Spleen (tissue), 11 donors: ENCODE measurements around the gene HBZ. TPM values are rescaled to one million over a fixed set of nuclear protein-coding genes. Genes with fewer than 3 reads are reported as not detected.

Experiments used
- DNase-seq: peaks from one replicate; pipeline ENCODE4 v3.0.0-alpha.2; 2020
- H3K27ac ChIP-seq, 8 donors: fragments of 200-600 bp; sonication (generic) in 7 of 8; 1 replicate in 4 of 8; 2 replicates in 4 of 8; pipeline versions ENCODE4 v1.5.0 to v1.8.0; 2016 to 2021; ENCODE audit warnings: inconsistent platforms in 4 of 8, mild to moderate bottlenecking in 4 of 8, moderate library complexity in 1 of 8
- H3K27me3 ChIP-seq, 7 donors: fragments of 200-600 bp; sonication (generic) in 6 of 7; replicated peaks in 1 of 7; 1 replicate in 4 of 7; 2 replicates in 3 of 7; pipeline versions ENCODE4 v1.5.0 to v1.8.0; 2016 to 2021; ENCODE audit warnings: inconsistent platforms in 3 of 7, mild to moderate bottlenecking in 1 of 7
- H3K36me3 ChIP-seq, 6 donors: fragments of 200-600 bp; sonication (generic) in 5 of 6; 1 replicate in 4 of 6; 2 replicates in 2 of 6; pipeline versions ENCODE4 v1.5.0 to v1.8.0; 2016 to 2021; ENCODE audit warnings: inconsistent platforms in 2 of 6
- H3K4me1 ChIP-seq, 6 donors: fragments of 200-600 bp; sonication (generic) in 5 of 6; 1 replicate in 3 of 6; 2 replicates in 3 of 6; pipeline versions ENCODE4 v1.5.0 to v1.8.0; 2016 to 2021; ENCODE audit warnings: inconsistent platforms in 3 of 6
- H3K4me3 ChIP-seq, 8 donors: fragments of 200-600 bp; sonication (generic) in 7 of 8; 1 replicate in 4 of 8; 2 replicates in 4 of 8; pipeline versions ENCODE4 v1.5.0 to v1.8.0; 2016 to 2021; ENCODE audit warnings: inconsistent platforms in 4 of 8, mild to moderate bottlenecking in 4 of 8, moderate library complexity in 2 of 8
- H3K9me3 ChIP-seq, 8 donors: fragments of 200-600 bp; sonication (generic) in 7 of 8; 1 replicate in 4 of 8; 2 replicates in 4 of 8; pipeline versions ENCODE4 v1.5.0 to v1.8.0; 2016 to 2021; ENCODE audit warnings: inconsistent platforms in 4 of 8
- POLR2A ChIP-seq, 3 donors: fragments of 450-650 bp; IDR thresholded peaks; one replicate each; pipeline ENCODE4 v1.5.1; 2017; ENCODE audit warnings: antibody characterized with exemption in 3 of 3, mild to moderate bottlenecking in 1 of 3
- POLR2AphosphoS5 ChIP-seq, 3 donors: sonication (generic); formaldehyde crosslinking; IDR thresholded peaks; one replicate each; pipeline ENCODE4 v1.5.1; 2017; ENCODE audit warnings: antibody characterized with exemption in 3 of 3
- WGBS, 5 donors: extraction: QIAGEN DNeasy Blood & Tissue Kit in 3 of 5; methylation state at CpG; one replicate each; pipeline versions ENCODE4 v1.1.5 to v1.1.7; 2013 to 2018; 5-methylcytosine and 5-hydroxymethylcytosine counted together
- intact Hi-C: fragments of 100-400 bp; cut with DNase I; formaldehyde crosslinking; loops from one replicate; pipeline ENCODE4 v1.15.0; 2023; ENCODE audit warnings: low total_unique reads
- polyA plus RNA-seq, 3 donors: library from polyadenylated mRNA; stranded (reverse); fragments of 200-250 nt; gene quantifications; one replicate each; pipeline ENCODE4 v1.2.1, GENCODE V29; 2013
- total RNA-seq, 7 donors: library from RNA; depleted of rRNA in 3 of 7; stranded (reverse); fragments of >200 nt in 3 of 7; fragmentation: NEBNext Ultra II Directional in 4 of 7; extraction: Animal tissue kit (Norgen Biotek cat#: 25700) in 4 of 7; gene quantifications; one replicate each; pipeline versions ENCODE4 v1.1.0 to v1.2.1, GENCODE V29; 2016 to 2021
- TF ChIP-seq, protein P1 (sequence below), 11 experiments: fragments of 200-600 bp in 7 of 11; fragments of 450-650 bp in 4 of 11; sonication (generic) in 4 of 11; IDR thresholded peaks in 8 of 11; conservative IDR thresholded peaks in 3 of 11; 1 replicate in 7 of 11; 2 replicates in 4 of 11; pipeline versions ENCODE4 v1.4.0 to v1.8.0; 2016 to 2021; ENCODE audit warnings: antibody characterized with exemption in 11 of 11, inconsistent platforms in 4 of 11, mild to moderate bottlenecking in 1 of 11
- donor health status: healthy with polysubstance abuse.
- donor health status: DM: no; HTN: no; CAD: no; lungs with moderate emphysema.
- donor health status: DM: no; HTN: no; CAD: no.
- donor health status: Bipolar disorder and iron deficiency.
- donor health status: healthy.
- donor health status: DM: no; HTN: no; CAD: no.
- donor health status: DM: yes; HTN: yes; CAD: no.

Gene HBZ
- total and polyA plus RNA-seq, 10 donors: 0.16 to 1.2 TPM; not detected in 8

DNA sequence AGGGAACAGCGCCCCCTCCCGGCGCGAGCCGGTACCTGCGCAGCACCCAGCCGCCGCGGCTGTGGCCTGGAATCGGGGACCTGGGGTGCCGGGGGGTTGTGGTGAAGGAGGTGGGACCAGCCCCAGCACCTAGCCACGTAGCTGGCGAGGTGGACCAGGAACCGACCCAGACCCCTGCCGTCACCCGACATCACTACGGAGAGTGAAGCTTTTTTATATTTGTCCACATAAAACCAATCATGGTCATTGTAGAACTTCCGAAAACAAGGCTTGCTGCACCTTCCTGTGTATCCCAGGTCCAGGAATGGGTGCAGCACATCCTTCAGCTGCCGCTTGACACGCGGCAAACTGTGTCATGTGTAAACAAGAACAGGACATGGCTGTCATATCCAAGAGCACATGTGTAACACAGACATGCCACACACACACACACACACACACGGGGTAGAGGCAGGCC, 29.1 kb downstream of the HBZ start:
- peak; percentile 95 for DNase-seq
- intact Hi-C loops: loop anchor here (5.0 kb wide), 1 partner anchor 64 kb away; no protein-coding TSS in a partner anchor
- 10 to 29% (median 12%) methylated on average over 11 to 22 of the region's 22 CpGs for WGBS, 5 donors
- Histone ChIP-seq H3K27ac (no peak overlapping the region), H3K4me1 (peaks cover 11 to 31% (median 18%) of the 10 kb centered on the region in 6 donors), H3K9me3 (no peaks in the 10 kb centered on the region), H3K4me3 (peak overlapping the region in 5 of 8 donors; percentile 35 to 67 (median 40)), H3K27me3 (peaks cover 7 to 48% (median 44%) of the 10 kb centered on the region in 7 donors), H3K36me3 (peaks cover 0 to 10% (median 0%) of the 10 kb centered on the region in 6 donors)
- no peak for TF ChIP-seq POLR2AphosphoS5 (IDR thresholded peaks at IDR 0.05)
- TF ChIP-seq POLR2A (IDR thresholded peaks at IDR 0.05): no peak
- TF ChIP-seq, protein P1, sequence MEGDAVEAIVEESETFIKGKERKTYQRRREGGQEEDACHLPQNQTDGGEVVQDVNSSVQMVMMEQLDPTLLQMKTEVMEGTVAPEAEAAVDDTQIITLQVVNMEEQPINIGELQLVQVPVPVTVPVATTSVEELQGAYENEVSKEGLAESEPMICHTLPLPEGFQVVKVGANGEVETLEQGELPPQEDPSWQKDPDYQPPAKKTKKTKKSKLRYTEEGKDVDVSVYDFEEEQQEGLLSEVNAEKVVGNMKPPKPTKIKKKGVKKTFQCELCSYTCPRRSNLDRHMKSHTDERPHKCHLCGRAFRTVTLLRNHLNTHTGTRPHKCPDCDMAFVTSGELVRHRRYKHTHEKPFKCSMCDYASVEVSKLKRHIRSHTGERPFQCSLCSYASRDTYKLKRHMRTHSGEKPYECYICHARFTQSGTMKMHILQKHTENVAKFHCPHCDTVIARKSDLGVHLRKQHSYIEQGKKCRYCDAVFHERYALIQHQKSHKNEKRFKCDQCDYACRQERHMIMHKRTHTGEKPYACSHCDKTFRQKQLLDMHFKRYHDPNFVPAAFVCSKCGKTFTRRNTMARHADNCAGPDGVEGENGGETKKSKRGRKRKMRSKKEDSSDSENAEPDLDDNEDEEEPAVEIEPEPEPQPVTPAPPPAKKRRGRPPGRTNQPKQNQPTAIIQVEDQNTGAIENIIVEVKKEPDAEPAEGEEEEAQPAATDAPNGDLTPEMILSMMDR (IDR thresholded peaks at IDR 0.05 in 8 of 11, conservative IDR thresholded peaks at IDR 0.05 in 3 of 11): peak; percentile 89 to 98 (median 96)

DNA sequence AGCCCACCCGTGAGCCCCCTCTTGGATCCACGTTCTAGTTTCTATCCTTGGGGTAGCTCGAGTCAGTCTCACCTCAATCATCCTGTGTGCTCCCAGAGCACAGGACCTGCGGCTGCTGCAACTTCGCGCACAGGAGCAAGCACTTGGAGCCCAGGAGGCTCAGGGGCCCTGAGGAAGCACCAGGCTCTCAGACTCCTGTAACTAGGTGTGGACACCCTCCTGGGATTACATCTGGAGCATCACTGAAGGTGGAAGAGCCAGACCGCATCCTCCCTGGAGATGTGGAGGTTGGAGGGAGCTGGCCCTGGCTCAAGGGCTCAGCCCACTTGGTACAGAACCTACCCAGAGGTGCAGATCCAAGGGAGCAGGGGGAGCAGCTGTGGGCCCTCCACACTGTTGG, 30.6 kb downstream of the HBZ start:
- peaks cover 3 to 36% (median 33%) of the 10 kb centered on the region in 7 donors for H3K27me3 ChIP-seq
- TF ChIP-seq, protein P1 (IDR thresholded peaks at IDR 0.05 in 8 of 11, conservative IDR thresholded peaks at IDR 0.05 in 3 of 11): no peak
- peak; percentile 13 to 60 (median 15) for TF ChIP-seq POLR2AphosphoS5 (IDR thresholded peaks at IDR 0.05)
- H3K4me1 ChIP-seq: peaks cover 11 to 22% (median 18%) of the 10 kb centered on the region in 6 donors
- no peak overlapping the region for H3K27ac ChIP-seq
- DNase-seq: no peak
- intact Hi-C loops: loop anchor here (5.0 kb wide), 1 partner anchor 66 kb away; no protein-coding TSS in a partner anchor
- H3K4me3 ChIP-seq: no peak overlapping the region
- peaks cover 0 to 20% (median 9%) of the 10 kb centered on the region in 6 donors for H3K36me3 ChIP-seq
- 76 to 92% (median 80%) methylated on average over 7 of the region's 7 CpGs for WGBS, 5 donors
- no peaks in the 10 kb centered on the region for H3K9me3 ChIP-seq

DNA sequence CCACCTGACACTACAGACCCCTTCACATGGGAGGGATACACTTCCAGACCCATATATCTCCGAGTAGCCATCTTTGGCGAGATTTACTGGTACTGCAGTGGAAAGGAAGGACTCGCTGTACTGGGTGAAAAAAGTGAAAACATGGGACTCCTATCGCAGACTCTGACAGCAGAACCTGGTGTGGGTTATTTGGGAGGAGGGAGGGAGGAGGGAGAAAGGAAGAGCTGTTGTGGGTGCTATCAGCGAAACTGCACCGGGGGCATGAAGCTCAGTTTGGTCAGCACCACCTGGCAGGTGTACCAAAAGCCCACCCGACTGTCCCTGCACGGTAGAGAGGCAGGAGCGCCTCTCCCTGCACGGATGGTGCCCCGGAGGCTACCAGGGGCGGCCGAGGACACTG, 32.8 kb downstream of the HBZ start:
- peaks cover 0 to 42% (median 31%) of the 10 kb centered on the region in 6 donors for H3K36me3 ChIP-seq
- H3K27me3 ChIP-seq: peaks cover 0 to 14% (median 11%) of the 10 kb centered on the region in 7 donors
- no peak overlapping the region for H3K27ac ChIP-seq
- H3K4me1 ChIP-seq: peaks cover 11 to 16% (median 14%) of the 10 kb centered on the region in 6 donors
- DNase-seq: no peak
- no peaks in the 10 kb centered on the region for H3K9me3 ChIP-seq
- intact Hi-C loops: no loop called here
- peak in 2 of 3 donors; percentile 49 to 63 for TF ChIP-seq POLR2AphosphoS5 (IDR thresholded peaks at IDR 0.05)
- TF ChIP-seq POLR2A (IDR thresholded peaks at IDR 0.05): no peak
- 88 to 96% (median 89%) methylated on average over 12 to 13 of the region's 13 CpGs for WGBS, 5 donors
- no peak overlapping the region for H3K4me3 ChIP-seq

DNA sequence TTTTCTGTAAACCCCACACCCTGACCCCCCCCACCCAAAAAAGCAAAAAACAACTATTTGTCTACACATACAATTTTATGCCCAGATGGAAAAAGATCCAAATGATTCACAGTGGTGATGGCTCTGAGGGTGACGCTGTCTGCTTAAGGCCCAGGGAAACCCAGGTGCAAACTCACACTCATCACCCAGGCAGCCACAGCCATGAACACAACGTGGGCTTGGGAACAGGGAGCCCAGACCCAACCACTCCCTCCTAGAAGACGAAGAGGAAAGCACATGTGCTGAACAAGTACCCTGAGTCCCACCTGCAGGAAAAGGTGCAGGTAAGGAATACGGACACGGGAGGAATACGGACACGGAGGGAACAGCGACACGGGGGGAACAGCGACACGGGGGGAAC, 33.2 kb downstream of the HBZ start:
- H3K4me1 ChIP-seq: peaks cover 7 to 11% (median 9%) of the 10 kb centered on the region in 6 donors
- H3K4me3 ChIP-seq: no peak overlapping the region
- no peak overlapping the region for H3K27ac ChIP-seq
- WGBS, 5 donors: 79 to 92% (median 89%) methylated on average over 7 to 11 of the region's 11 CpGs
- H3K9me3 ChIP-seq: no peaks in the 10 kb centered on the region
- H3K27me3 ChIP-seq: peaks cover 0 to 9% (median 6%) of the 10 kb centered on the region in 7 donors
- no peak for DNase-seq
- peaks cover under 1 to 47% (median 36%) of the 10 kb centered on the region in 6 donors for H3K36me3 ChIP-seq
- TF ChIP-seq POLR2AphosphoS5 (IDR thresholded peaks at IDR 0.05): no peak
- TF ChIP-seq, protein P1 (IDR thresholded peaks at IDR 0.05 in 8 of 11, conservative IDR thresholded peaks at IDR 0.05 in 3 of 11): no peak
- TF ChIP-seq POLR2A (IDR thresholded peaks at IDR 0.05): no peak
- intact Hi-C loops: no loop called here
